ENCODE measurements around the gene NKAIN1.
"Not testable (repeated sequence)": the region's sequence is repeated elsewhere in the genome, so short reads cannot be mapped to it uniquely, and the experiment has no call there.

Gene NKAIN1

GRCh38 chr1:31239653-31240241 is at the start of gene NKAIN1:
TSS of gene NKAIN1 (minus strand) at chr1:31239887. CDS start at chr1:31239547, 340 bp downstream.
- no peak for DNase-seq

GRCh38 chr1:31289021-31289420 is 49.3 kb upstream of the NKAIN1 start:
- DNase-seq = no peak

GRCh38 chr1:31287791-31288190 is 48.1 kb upstream of the NKAIN1 start:
- DNase-seq = not testable (repeated sequence)

- DNase-seq = not testable (repeated sequence)
These were observed 42.7 kb upstream of the NKAIN1 start for GRCh38 chr1:31282426-31282825.

DNA sequence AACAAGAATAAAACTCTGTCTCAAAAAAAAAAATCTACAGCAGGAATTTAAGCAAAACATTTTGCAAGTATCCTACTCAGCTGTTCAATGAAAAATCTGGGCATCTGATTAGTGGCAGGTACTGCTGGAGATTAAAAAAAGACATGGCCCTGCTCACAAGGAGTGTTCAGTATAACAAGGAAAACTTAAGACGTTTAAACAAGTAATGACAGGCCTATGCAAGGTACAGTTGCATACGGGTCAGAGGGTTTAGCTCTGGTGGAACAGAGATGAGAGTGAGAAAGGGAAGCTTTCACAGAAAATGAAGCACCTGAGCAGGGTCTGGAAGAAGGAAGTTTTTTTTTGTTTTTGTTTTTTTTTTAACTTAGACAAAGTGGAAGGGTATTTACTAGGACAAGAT is 33.9 kb upstream of the NKAIN1 start:
- no peak for DNase-seq

DNA sequence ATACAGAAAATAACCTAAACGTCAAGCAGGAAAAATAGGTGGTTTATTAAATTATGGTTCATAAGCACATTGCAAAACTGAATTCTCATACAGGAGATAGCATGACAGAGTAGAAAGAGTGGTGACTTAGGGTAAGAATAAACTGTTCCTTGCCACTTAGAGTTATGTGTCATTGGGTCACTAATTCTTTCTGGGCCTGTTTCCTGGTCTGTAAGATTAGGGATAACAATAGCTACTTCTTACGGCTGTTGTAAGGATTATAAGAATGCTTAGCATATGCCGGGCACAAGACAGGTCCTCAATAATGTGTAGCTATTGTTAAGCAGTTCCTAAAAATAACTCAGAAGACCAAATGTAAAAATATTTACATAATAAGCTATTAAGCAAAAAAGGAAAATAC is 32.7 kb upstream of the NKAIN1 start:
- no peak for DNase-seq

GRCh38 chr1:31266547-31266946 is 26.9 kb upstream of the NKAIN1 start:
- DNase-seq = no peak

GRCh38 chr1:31264790-31265386 is 25.2 kb upstream of the NKAIN1 start:
- DNase-seq = no peak

DNA sequence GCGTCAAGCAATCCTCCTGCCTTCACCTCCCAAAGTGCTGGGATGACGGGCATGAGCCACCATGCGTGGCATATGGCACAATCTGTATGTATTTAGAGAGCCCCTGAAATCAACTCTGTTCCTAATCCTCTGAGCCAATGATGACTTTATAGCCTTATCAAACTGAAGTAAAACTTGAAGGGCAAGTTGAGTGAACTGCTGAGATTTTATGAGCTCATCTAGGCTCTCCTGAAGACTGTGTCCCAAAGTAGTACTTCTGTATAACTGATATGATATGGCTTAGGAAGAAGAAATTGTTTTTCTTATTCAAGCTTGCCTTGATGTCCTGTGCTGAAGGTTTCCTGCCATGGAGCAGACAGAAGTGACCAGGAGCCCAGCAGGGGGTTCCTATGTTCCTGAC is 23.7 kb upstream of the NKAIN1 start:
- DNase-seq = no peak

GRCh38 chr1:31262393-31262792 is 22.7 kb upstream of the NKAIN1 start:
- not testable (repeated sequence) for DNase-seq

- DNase-seq = no peak
These were observed 22.2 kb upstream of the NKAIN1 start for GRCh38 chr1:31261916-31262315.

DNA sequence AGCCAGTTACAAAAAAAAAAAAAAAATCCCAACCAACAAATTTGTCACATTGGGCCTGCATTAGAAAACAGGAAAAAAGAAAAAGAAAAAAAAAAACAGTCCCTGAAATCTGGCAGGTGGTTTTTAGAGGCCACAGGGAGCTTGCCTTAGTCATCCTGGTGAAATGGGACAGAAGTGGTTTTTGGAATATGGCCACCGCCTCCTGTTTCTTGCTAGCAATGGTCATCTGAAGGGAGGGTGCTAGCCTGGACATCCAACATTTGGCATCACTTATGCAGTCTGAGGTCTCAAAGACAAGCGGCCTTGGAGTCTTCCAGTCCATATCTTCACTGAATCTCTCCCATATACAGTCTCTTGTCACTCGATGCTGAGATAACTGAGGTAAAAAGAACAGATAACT is 20.1 kb upstream of the NKAIN1 start:
- DNase-seq = no peak

- no peak for DNase-seq
These were observed 18.9 kb upstream of the NKAIN1 start for GRCh38 chr1:31258581-31258980.

GRCh38 chr1:31257213-31257612 is 17.5 kb upstream of the NKAIN1 start:
- DNase-seq = no peak

DNA sequence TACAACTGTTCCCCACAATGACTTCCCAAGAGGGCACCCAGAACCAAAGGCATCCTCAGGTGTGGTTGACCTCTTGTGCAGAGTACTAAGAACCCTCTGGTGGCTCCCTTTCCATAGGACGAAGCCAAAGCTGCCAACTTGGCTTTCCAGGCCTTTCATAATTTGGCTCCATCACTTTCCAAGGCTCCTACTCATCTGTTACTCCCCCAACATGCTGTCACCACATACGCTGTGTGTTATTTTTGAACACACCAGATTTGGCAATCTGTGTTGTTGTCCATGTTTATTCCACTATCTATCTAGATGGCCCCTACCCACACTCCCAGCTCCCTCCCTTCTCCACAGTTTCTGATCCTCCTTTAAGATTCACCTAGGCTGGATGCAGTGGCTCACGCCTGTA is 10.2 kb upstream of the NKAIN1 start:
- no peak for DNase-seq

DNA sequence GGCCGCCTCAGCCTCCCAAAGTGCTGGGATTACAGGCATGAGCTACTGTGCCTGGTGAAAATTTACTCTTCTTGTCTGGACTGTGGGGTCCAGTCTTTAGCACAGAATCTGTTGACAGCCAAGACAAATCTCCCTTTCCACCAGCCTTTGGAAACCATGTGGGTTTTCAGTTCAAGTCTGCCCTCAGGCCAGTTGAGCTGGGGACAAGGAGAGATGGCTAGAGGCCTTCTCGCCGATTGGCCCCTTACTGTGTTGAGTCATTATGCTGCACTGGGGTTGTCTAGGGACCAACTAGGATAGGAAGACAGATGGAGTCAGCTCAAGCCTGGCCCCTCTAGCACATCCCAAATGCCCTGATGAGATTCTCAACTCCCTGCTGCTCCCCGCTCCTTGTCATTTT is 8.6 kb upstream of the NKAIN1 start:
- DNase-seq = no peak

DNA sequence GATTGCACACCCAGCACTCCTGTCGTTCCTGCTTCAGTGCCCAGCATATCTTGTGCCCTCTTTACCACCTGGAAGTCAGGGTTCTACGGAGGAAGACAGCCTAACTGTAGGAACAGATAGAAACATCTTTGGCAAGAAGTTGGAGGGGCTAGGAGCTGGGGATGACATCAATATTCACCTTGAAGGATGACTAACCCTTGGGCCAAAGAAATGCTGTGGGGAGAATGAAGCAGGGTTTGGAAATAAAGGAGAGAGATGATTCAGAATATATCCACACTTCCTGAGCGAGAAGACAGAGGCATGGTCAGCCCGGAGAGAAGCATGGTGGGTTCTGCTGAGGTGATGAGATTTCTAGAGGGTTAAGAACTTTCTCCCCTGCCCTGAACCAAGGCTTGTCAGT is 4.6 kb upstream of the NKAIN1 start:
- DNase-seq = no peak

- DNase-seq = no peak
These were observed 4.0 kb upstream of the NKAIN1 start for GRCh38 chr1:31243501-31244286.

- DNase-seq = no peak
These were observed 1.6 kb upstream of the NKAIN1 start for GRCh38 chr1:31241321-31241720.

GRCh38 chr1:31238986-31239613 is 587 bp downstream of the NKAIN1 start:
- DNase-seq = no peak

GRCh38 chr1:31238612-31238985 is 1.1 kb downstream of the NKAIN1 start:
- no peak for DNase-seq

- DNase-seq = no peak
These were observed 4.8 kb downstream of the NKAIN1 start for GRCh38 chr1:31234870-31235269.

DNA sequence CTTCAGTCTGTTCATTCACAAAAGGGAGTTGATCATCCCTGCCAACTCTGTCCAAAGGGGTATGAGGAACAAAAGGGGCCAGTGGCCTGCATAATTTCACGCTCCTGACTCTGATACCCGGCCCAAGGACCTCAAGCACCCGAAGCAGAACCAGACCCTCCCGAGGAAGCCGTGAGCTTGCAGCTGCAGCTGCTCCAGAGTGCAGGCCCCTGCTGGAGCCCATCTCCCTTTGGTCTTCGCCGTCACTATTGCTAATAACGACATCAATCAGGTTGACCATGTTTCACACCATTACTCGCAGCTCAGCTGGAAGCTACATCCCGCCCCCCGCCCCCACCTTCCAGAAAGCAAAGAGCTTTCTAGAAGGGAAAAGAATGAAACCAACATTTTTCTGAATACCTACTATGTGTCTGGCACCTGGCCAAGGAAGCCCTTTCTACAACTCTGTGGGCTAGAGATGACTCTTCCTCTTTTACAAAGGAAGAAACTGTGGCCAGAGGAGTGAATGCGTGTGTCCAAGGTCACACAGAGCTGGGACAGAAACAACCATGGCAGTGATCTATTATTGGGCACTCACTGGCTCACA is 5.5 kb downstream of the NKAIN1 start:
- DNase-seq = no peak

- DNase-seq = no peak
These were observed 7.0 kb downstream of the NKAIN1 start for GRCh38 chr1:31232689-31233088.
